Fibroblast of skin of back (primary cell): ENCODE data around the gene MYBPHL.

Source experiments
- DNase-seq: peaks from one replicate; pipeline ENCODE4 v3.0.0-alpha.2; 2013

Gene MYBPHL

GRCh38 chr1:109250454-109251276, 56.1 kb downstream of the MYBPHL start:
- DNase-seq: no peak

GRCh38 chr1:109249654-109250401, 57.0 kb downstream of the MYBPHL start:
- no peak for DNase-seq

GRCh38 chr1:109248797-109249629, 57.8 kb downstream of the MYBPHL start, which contains the start of gene CELSR2:
Gene CELSR2, plus strand, starts transcription at chr1:109249539. Its CDS starts 541 bp downstream, at chr1:109250080.
- peak; percentile 67 for DNase-seq

- no peak for DNase-seq
These were observed 58.4 kb downstream of the MYBPHL start for GRCh38 chr1:109248444-109248796.

DNA sequence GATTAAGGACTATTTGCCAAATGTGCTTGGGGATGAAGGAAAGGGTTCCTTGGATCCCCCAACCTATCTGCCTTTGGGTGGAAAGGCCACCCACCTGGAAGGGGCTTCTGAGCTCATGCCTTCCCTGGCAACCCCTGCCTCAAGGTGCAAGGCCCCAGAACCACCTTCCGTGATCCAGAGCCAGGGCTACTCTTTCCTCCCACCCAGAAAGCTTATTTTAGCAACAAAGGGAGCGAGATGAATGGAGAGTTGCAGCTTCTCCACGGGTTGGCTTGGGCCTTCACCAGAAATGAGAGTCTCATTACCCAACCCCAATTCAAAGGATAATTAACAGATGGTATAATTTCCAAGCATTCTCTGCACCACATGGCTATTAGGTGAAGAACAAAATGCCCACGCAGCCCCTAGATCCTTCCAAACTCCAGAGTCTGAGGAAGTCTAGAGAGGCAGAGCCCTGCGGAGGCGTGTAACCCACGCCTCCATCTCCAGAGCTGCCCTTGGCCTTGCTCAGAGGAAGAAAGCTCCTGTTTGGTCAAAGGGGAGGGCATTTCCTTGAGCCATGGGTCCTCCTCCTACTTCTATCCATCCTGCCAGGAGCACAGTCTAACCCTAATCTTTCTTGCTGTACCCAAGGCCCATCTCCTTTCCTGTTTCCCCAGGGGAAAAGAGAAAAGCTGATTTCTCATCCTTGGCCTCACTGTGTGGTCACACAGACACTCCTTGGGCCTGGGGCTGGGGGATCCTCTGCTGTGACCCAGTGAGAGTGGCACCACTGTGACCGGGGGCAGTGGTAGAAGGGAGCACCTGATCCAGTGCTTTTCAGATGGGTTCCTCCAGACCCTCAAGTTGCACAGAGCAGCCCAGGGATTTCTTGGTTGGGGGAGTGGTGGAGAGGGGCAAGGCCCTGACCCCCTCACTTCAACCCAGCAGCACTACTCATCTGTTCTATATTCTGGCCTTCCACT, 59.1 kb downstream of the MYBPHL start:
- DNase-seq: no peak

DNA sequence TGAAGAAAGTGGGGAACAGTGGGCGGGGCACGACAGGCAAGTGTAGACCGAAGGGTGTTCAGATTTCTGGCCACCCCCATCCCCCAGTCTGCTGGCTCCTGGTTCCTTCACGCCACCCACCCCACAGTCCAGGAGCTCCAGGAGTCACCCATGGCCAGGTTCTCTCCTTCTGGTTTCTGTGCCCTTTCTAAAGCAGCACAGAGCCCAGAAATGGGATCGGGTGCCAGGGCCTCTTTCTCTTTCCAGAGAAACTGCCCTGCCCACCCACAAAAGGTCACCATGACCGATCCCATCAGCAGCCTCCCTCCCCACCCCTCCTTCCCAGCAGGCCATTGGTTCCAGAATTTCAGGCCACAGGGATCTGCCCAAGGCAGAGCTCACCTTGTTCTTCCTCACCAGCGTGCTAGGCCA, 60.7 kb downstream of the MYBPHL start:
- DNase-seq: no peak

GRCh38 chr1:109243860-109244552, 62.8 kb downstream of the MYBPHL start:
- DNase-seq: no peak

GRCh38 chr1:109243221-109243620, 63.6 kb downstream of the MYBPHL start:
- no peak for DNase-seq

DNA sequence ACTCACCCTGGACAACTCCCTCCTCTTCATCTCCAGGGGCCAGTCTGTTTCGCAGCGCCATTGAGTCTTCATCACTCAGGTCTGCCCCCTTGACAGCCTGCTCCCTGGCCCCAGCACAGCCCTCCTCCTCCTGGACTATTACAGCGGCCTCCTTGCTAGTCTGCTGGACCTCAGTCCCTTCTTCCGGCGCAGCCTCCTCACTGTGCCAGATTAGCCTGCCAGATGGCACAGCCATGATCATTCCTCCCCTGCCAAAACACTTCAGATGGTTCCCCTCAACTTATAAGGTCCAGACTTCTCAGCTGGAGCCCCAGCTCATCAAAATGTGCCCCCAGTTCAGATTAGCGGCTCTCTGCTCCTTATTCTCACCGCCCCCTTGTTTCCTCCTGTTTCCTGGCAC, 64.4 kb downstream of the MYBPHL start:
- no peak for DNase-seq
